Keratinocyte (primary cell): Measurements from ENCODE around the gene TNFSF11.

ENCODE experiments used
- CTCF ChIP-seq, 3 experiments: IDR thresholded peaks in 1 of 3; conservative IDR thresholded peaks in 1 of 3; optimal IDR thresholded peaks in 1 of 3; 2 replicates in 2 of 3; 3 replicates in 1 of 3; pipeline versions ENCODE3 to v1.5.1; 2011; ENCODE audit warnings: low read length in 3 of 3, mild to moderate bottlenecking in 3 of 3, moderate library complexity in 2 of 3, control low read depth in 1 of 3, inconsistent platforms in 1 of 3; ENCODE audit not compliant: insufficient read depth in 2 of 3; ENCODE audit errors: extremely low read depth in 1 of 3
- EZH2 ChIP-seq: IDR thresholded peaks from one replicate; pipeline ENCODE4 v1.6.1; 2012; ENCODE audit warnings: inconsistent platforms, mild to moderate bottlenecking, low read length, moderate library complexity

GRCh38 chr13:42623916-42624315 is 50.0 kb downstream of the TNFSF11 start:
- TF ChIP-seq CTCF (optimal IDR thresholded peaks at IDR 0.05 in 1 of 3, IDR thresholded peaks at IDR 0.05 in 1 of 3, conservative IDR thresholded peaks at IDR 0.05 in 1 of 3; ENCODE audit: extremely low read depth in 1 of 3, insufficient read depth in 2 of 3, low read length in 3 of 3) (no peak), EZH2 (no peak)
